ENCODE measurements around the gene S100A11.
A peak's percentile ranks its signal among the peaks of the same experiment; 100 is the strongest.

The S100A11 gene

GRCh38 chr1:152039886-152040285 lies 3.1 kb upstream of the S100A11 start:
- Histone ChIP-seq H3K27me3 (ENCODE audit: control insufficient read depth, insufficient read depth, low read length) (peaks cover 9% of the 10 kb centered on the region), H3K4me1 (ENCODE audit: control insufficient read depth, insufficient read depth, low read length) (peaks cover 29% of the 10 kb centered on the region), H3K9me3 (ENCODE audit: control insufficient read depth, insufficient read depth, low read depth, low read length) (no peaks in the 10 kb centered on the region), H3K27ac (ENCODE audit: low read depth, low read length) (no peak overlapping the region), H3K4me3 (ENCODE audit: low read depth, low read length) (no peak overlapping the region), H3K36me3 (ENCODE audit: control insufficient read depth, insufficient read depth, low read length) (no peaks in the 10 kb centered on the region), H3K9ac (ENCODE audit: low read length) (no peak overlapping the region)

- Histone ChIP-seq H3K36me3 (ENCODE audit: control insufficient read depth, insufficient read depth, low read length) (no peaks in the 10 kb centered on the region), H3K27ac (ENCODE audit: low read depth, low read length) (no peak overlapping the region), H3K4me3 (ENCODE audit: low read depth, low read length) (no peak overlapping the region), H3K27me3 (ENCODE audit: control insufficient read depth, insufficient read depth, low read length) (peaks cover 9% of the 10 kb centered on the region), H3K9me3 (ENCODE audit: control insufficient read depth, insufficient read depth, low read depth, low read length) (no peaks in the 10 kb centered on the region), H3K9ac (ENCODE audit: low read length) (no peak overlapping the region), H3K4me1 (ENCODE audit: control insufficient read depth, insufficient read depth, low read length) (peaks cover 28% of the 10 kb centered on the region)
Measured at GRCh38 chr1:152039461-152039860, 2.7 kb upstream of the S100A11 start.

DNA sequence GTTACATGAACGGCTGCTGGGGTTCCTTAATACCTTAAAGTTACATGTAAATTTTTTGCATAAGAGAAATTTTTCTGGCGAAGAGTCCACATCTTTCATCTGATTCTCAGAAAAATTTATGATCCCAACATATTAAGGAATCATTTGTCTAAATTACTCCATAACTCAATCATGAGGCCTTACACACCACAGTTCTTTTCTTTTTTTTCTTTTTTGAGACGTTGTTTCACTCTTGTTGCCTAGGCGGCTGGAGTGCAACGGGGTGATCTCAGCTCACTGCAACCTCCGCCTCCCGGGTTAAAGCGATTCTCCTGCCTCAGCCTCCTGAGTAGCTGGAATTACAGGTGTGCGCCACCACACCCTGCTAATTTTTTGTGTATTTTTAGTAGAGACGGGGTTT lies 2.1 kb upstream of the S100A11 start:
- Histone ChIP-seq H3K4me3 (ENCODE audit: low read depth, low read length) (no peak overlapping the region), H3K36me3 (ENCODE audit: control insufficient read depth, insufficient read depth, low read length) (peaks cover 4% of the 10 kb centered on the region; the same call in 1 of the 2 replicates), H3K27me3 (ENCODE audit: control insufficient read depth, insufficient read depth, low read length) (peaks cover 9% of the 10 kb centered on the region), H3K9ac (ENCODE audit: low read length) (no peak overlapping the region), H3K9me3 (ENCODE audit: control insufficient read depth, insufficient read depth, low read depth, low read length) (no peaks in the 10 kb centered on the region), H3K27ac (ENCODE audit: low read depth, low read length) (no peak overlapping the region), H3K4me1 (ENCODE audit: control insufficient read depth, insufficient read depth, low read length) (peaks cover 28% of the 10 kb centered on the region)

- H3K9ac ChIP-seq (ENCODE audit: low read length) = peak overlapping the region; percentile 92
- H3K36me3 ChIP-seq (ENCODE audit: control insufficient read depth, insufficient read depth, low read length) = peaks cover 30% of the 10 kb centered on the region
- H3K27ac ChIP-seq (ENCODE audit: low read depth, low read length) = peak overlapping the region; percentile 85; the same call in 1 of the 2 replicates
- H3K4me1 ChIP-seq (ENCODE audit: control insufficient read depth, insufficient read depth, low read length) = peaks cover 18% of the 10 kb centered on the region
- no peaks in the 10 kb centered on the region for H3K27me3 ChIP-seq (ENCODE audit: control insufficient read depth, insufficient read depth, low read length)
- H3K4me3 ChIP-seq (ENCODE audit: low read depth, low read length) = peak overlapping the region; percentile 88
- no peaks in the 10 kb centered on the region for H3K9me3 ChIP-seq (ENCODE audit: control insufficient read depth, insufficient read depth, low read depth, low read length)
Measured at GRCh38 chr1:152035539-152036266, 1.1 kb downstream of the S100A11 start.

GRCh38 chr1:152034654-152035538 lies 1.9 kb downstream of the S100A11 start:
- Histone ChIP-seq H3K9me3 (ENCODE audit: control insufficient read depth, insufficient read depth, low read depth, low read length) (no peaks in the 10 kb centered on the region), H3K4me1 (ENCODE audit: control insufficient read depth, insufficient read depth, low read length) (peaks cover 18% of the 10 kb centered on the region), H3K27ac (ENCODE audit: low read depth, low read length) (peak overlapping the region; percentile 85; the same call in 1 of the 2 replicates), H3K4me3 (ENCODE audit: low read depth, low read length) (peak overlapping the region; percentile 88), H3K27me3 (ENCODE audit: control insufficient read depth, insufficient read depth, low read length) (no peaks in the 10 kb centered on the region), H3K36me3 (ENCODE audit: control insufficient read depth, insufficient read depth, low read length) (peaks cover 30% of the 10 kb centered on the region), H3K9ac (ENCODE audit: low read length) (peak overlapping the region; percentile 92)

DNA sequence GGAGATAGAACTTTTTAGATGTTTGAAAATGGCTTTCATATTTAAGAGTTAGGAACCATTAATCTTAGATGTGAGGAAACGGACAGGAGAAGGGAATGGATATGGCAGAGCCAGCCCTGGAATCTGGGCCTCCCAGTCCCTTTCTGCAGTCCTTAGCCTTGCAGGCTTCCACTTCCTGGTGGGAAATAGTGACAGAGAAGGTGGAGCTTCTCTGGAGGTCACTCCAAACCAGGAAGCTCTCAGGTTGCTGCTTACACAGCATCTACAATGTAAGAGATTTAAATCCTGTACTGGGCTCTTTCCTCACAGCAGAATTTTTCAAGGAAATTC lies 2.5 kb downstream of the S100A11 start:
- Histone ChIP-seq H3K27ac (ENCODE audit: low read depth, low read length) (no peak overlapping the region), H3K4me1 (ENCODE audit: control insufficient read depth, insufficient read depth, low read length) (peaks cover 18% of the 10 kb centered on the region), H3K9ac (ENCODE audit: low read length) (peak overlapping the region; percentile 20)

DNA sequence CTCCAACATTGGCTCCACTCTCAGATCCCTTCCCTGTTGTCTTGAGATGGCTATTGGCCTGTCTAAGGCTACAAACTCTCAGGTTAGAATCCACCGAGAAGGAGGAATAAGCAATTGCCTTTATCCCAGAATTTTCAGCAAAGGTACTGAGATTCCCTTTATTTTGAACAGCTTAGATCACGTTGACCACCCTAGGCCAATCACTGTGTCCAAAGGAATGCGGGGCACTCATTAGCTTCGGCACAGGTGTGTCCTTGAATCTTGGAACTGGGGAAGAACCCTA lies 6.9 kb downstream of the S100A11 start:
- H3K27ac ChIP-seq (ENCODE audit: low read depth, low read length) = no peak overlapping the region
- no peak overlapping the region for H3K9ac ChIP-seq (ENCODE audit: low read length)
- H3K9me3 ChIP-seq (ENCODE audit: control insufficient read depth, insufficient read depth, low read depth, low read length) = no peaks in the 10 kb centered on the region
- no peak overlapping the region for H3K4me3 ChIP-seq (ENCODE audit: low read depth, low read length)
- no peaks in the 10 kb centered on the region for H3K27me3 ChIP-seq (ENCODE audit: control insufficient read depth, insufficient read depth, low read length)
- H3K4me1 ChIP-seq (ENCODE audit: control insufficient read depth, insufficient read depth, low read length) = peaks cover 10% of the 10 kb centered on the region
- peaks cover 30% of the 10 kb centered on the region for H3K36me3 ChIP-seq (ENCODE audit: control insufficient read depth, insufficient read depth, low read length)

More for the DNA sequence above, 2.5 kb downstream of the S100A11 start:
- H3K27me3 ChIP-seq (ENCODE audit: control insufficient read depth, insufficient read depth, low read length) = no peaks in the 10 kb centered on the region
- no peaks in the 10 kb centered on the region for H3K9me3 ChIP-seq (ENCODE audit: control insufficient read depth, insufficient read depth, low read depth, low read length)
- peaks cover 30% of the 10 kb centered on the region for H3K36me3 ChIP-seq (ENCODE audit: control insufficient read depth, insufficient read depth, low read length)
- peak overlapping the region; percentile 88; the same call in 1 of the 2 replicates for H3K4me3 ChIP-seq (ENCODE audit: low read depth, low read length)

DNA sequence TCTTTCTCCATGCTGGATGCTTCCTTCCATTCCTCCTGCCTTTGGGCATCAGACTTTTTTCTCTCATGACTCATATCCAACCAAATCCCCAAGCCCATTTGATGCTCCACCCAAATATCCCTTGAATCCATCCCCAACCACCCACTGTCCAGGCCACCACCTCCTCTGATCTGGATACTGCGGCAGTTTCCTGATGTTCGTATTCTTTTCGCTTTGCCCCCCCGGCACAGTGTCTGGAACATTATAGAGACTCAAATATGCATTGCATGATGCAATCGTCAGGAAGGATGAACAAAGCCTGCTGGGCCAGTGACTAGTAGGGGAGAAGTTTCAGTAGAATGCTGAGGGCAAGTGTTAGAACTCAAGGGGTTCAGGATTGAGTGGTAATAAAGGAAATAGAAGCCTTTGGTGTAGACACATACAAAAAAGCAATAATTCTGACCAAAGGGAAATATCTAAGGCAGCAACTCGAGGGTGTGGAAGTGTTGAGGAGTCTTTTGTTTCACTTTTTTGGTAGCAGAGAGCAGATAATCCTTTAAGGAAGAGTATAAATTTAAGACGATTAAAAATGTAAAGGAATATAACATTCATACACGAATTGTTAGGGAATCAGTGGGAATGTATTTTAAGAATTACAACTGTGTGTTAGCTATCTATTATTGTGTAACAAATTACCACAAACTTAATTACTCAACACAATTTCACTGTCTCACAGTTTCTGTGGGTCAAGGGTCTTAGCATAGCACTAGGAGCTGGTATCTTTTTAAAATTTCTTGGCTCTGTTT lies 7.5 kb downstream of the S100A11 start:
- Histone ChIP-seq H3K4me3 (ENCODE audit: low read depth, low read length) (no peak overlapping the region), H3K27ac (ENCODE audit: low read depth, low read length) (no peak overlapping the region), H3K36me3 (ENCODE audit: control insufficient read depth, insufficient read depth, low read length) (peaks cover 30% of the 10 kb centered on the region), H3K27me3 (ENCODE audit: control insufficient read depth, insufficient read depth, low read length) (no peaks in the 10 kb centered on the region), H3K4me1 (ENCODE audit: control insufficient read depth, insufficient read depth, low read length) (peaks cover 5% of the 10 kb centered on the region; the same call in 1 of the 2 replicates), H3K9me3 (ENCODE audit: control insufficient read depth, insufficient read depth, low read depth, low read length) (no peaks in the 10 kb centered on the region), H3K9ac (ENCODE audit: low read length) (no peak overlapping the region)

- no peaks in the 10 kb centered on the region for H3K9me3 ChIP-seq (ENCODE audit: control insufficient read depth, insufficient read depth, low read depth, low read length)
- no peaks in the 10 kb centered on the region for H3K4me1 ChIP-seq (ENCODE audit: control insufficient read depth, insufficient read depth, low read length)
- H3K4me3 ChIP-seq (ENCODE audit: low read depth, low read length) = no peak overlapping the region
- H3K27ac ChIP-seq (ENCODE audit: low read depth, low read length) = no peak overlapping the region
- H3K9ac ChIP-seq (ENCODE audit: low read length) = no peak overlapping the region
- no peaks in the 10 kb centered on the region; the same call in 1 of the 2 replicates for H3K27me3 ChIP-seq (ENCODE audit: control insufficient read depth, insufficient read depth, low read length)
- peaks cover 7% of the 10 kb centered on the region for H3K36me3 ChIP-seq (ENCODE audit: control insufficient read depth, insufficient read depth, low read length)
Measured at GRCh38 chr1:152026895-152027294, 9.9 kb downstream of the S100A11 start.

- no peaks in the 10 kb centered on the region; the same call in 1 of the 2 replicates for H3K27me3 ChIP-seq (ENCODE audit: control insufficient read depth, insufficient read depth, low read length)
- no peak overlapping the region for H3K27ac ChIP-seq (ENCODE audit: low read depth, low read length)
- no peaks in the 10 kb centered on the region for H3K36me3 ChIP-seq (ENCODE audit: control insufficient read depth, insufficient read depth, low read length)
- H3K9ac ChIP-seq (ENCODE audit: low read length) = no peak overlapping the region
- no peak overlapping the region for H3K4me3 ChIP-seq (ENCODE audit: low read depth, low read length)
- peaks cover 5% of the 10 kb centered on the region; the same call in 1 of the 2 replicates for H3K4me1 ChIP-seq (ENCODE audit: control insufficient read depth, insufficient read depth, low read length)
- H3K9me3 ChIP-seq (ENCODE audit: control insufficient read depth, insufficient read depth, low read depth, low read length) = no peaks in the 10 kb centered on the region
Measured at GRCh38 chr1:152024223-152024622, 12.6 kb downstream of the S100A11 start.
